Fibroblast of lung (primary cell): ENCODE data around the gene PPP4R2. TPM values are rescaled to one million over a fixed set of nuclear protein-coding genes. Genes with fewer than 3 reads are reported as not detected.

ENCODE experiments used
- DNase-seq, 2 donors: peaks; one replicate each; pipeline versions ENCODE4 v3.0.0 to v3.0.0-alpha.2; 2010; ENCODE audit warnings: low read depth in 2 of 2
- H2AFZ ChIP-seq: 2 replicates; pipeline ENCODE4 v1.5.1; 2012; ENCODE audit warnings: low read length, control low read depth, inconsistent platforms
- H3K27ac ChIP-seq: 2 replicates; pipeline ENCODE4 v1.5.1; 2011; ENCODE audit warnings: low read length, control low read depth; ENCODE audit not compliant: insufficient read depth
- H3K27me3 ChIP-seq: 2 replicates; pipeline ENCODE4 v1.5.1; 2011; ENCODE audit warnings: mild to moderate bottlenecking, low read length; ENCODE audit not compliant: control insufficient read depth, insufficient read depth
- H3K36me3 ChIP-seq: 2 replicates; pipeline ENCODE4 v1.5.1; 2011; ENCODE audit warnings: low read length; ENCODE audit not compliant: control insufficient read depth, insufficient read depth
- H3K4me1 ChIP-seq: 2 replicates; pipeline ENCODE4 v1.5.1; 2011; ENCODE audit warnings: low read length; ENCODE audit not compliant: control insufficient read depth, insufficient read depth; ENCODE audit errors: extremely low read depth
- H3K4me2 ChIP-seq: 2 replicates; pipeline ENCODE4 v1.5.1; 2011; ENCODE audit warnings: low read length, control low read depth; ENCODE audit not compliant: insufficient read depth; ENCODE audit errors: extremely low read depth
- H3K4me3 ChIP-seq, 4 experiments: fragments of 200-600 bp in 1 of 4; sonication (generic) in 1 of 4; replicated peaks in 1 of 4; 2 replicates each; pipeline ENCODE4 v1.5.1; 2011 to 2016; ENCODE audit warnings: low read length in 4 of 4, low read depth in 3 of 4, mild to moderate bottlenecking in 3 of 4, control low read depth in 2 of 4, inconsistent platforms in 1 of 4, mixed read lengths in 1 of 4; ENCODE audit not compliant: insufficient read depth in 1 of 4; ENCODE audit errors: control extremely low read depth in 1 of 4
- H3K79me2 ChIP-seq: 2 replicates; pipeline ENCODE4 v1.5.1; 2012; ENCODE audit warnings: mild to moderate bottlenecking, low read length, inconsistent platforms; ENCODE audit not compliant: control insufficient read depth, insufficient read depth
- H3K9ac ChIP-seq: 2 replicates; pipeline ENCODE4 v1.5.1; 2011; ENCODE audit warnings: mild to moderate bottlenecking, low read length, control low read depth; ENCODE audit not compliant: insufficient read depth
- H3K9me3 ChIP-seq: 2 replicates; pipeline ENCODE4 v1.5.1; 2012; ENCODE audit warnings: low read depth, low read length; ENCODE audit not compliant: control insufficient read depth, insufficient read depth
- H4K20me1 ChIP-seq: 2 replicates; pipeline ENCODE4 v1.5.1; 2011; ENCODE audit warnings: low read length; ENCODE audit not compliant: control insufficient read depth, insufficient read depth; ENCODE audit errors: extremely low read depth
- EZH2 ChIP-seq: IDR thresholded peaks from 2 replicates; pipeline ENCODE4 v1.5.1; 2012; ENCODE audit warnings: low read length, control low read depth, mild to moderate bottlenecking; ENCODE audit errors: missing control alignments
- polyA plus RNA-seq, 2 donors: library from polyadenylated mRNA; depleted of rRNA in 1 of 2; stranded (reverse) in 1 of 2; unstranded in 1 of 2; fragments of >200 nt; gene quantifications; 2 replicates each; pipeline ENCODE4 v1.2.1, GENCODE V29; 2011 to 2012; ENCODE audit warnings: missing spikeins in 1 of 2
- total RNA-seq: library from RNA; depleted of rRNA; stranded (reverse); fragments of >200 nt; gene quantifications from 2 replicates; pipeline ENCODE4 v1.2.1, GENCODE V29; 2014
- TF ChIP-seq, protein P1 (sequence below), 2 donors: IDR thresholded peaks in 1 of 2; conservative IDR thresholded peaks in 1 of 2; 1 replicate in 1 of 2; 2 replicates in 1 of 2; pipeline ENCODE4 v1.5.1; 2011 to 2012; ENCODE audit warnings: low read length in 2 of 2, control low read depth in 1 of 2, inconsistent platforms in 1 of 2, low read depth in 1 of 2, mild to moderate bottlenecking in 1 of 2

PPP4R2 gene
- total and polyA plus RNA-seq, 2 donors (not counting 1 experiment from before 2014, with no cell fraction given), result 35.5 to 65.6 TPM

DNA sequence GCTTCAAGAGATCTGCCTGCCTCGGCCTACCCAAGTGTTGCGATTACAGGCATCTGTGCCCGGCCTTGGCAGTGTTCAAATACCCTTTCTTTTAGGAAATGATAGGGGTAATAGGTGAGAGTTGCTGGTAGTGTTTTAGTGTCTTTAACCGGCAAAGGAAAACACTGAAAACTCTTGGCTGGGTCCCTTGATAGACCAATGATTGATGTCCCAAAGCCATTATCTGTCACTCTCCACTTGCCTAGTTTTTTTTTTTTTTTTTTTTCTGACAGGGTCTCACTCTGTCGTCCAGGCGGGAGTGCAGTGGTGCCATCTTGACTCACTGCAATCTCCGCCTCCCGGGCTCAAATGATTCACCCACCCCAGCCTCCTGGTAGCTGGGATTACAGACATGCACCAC lies 84.5 kb downstream of the PPP4R2 start:
- H3K79me2 ChIP-seq, result no peaks in the 10 kb centered on the region
- H3K27ac ChIP-seq, result no peak overlapping the region
- no peaks in the 10 kb centered on the region for H4K20me1 ChIP-seq
- no peak overlapping the region for H2AFZ ChIP-seq
- no peak overlapping the region for H3K9ac ChIP-seq
- H3K4me3 ChIP-seq, result no peak overlapping the region
- TF ChIP-seq, protein P1, sequence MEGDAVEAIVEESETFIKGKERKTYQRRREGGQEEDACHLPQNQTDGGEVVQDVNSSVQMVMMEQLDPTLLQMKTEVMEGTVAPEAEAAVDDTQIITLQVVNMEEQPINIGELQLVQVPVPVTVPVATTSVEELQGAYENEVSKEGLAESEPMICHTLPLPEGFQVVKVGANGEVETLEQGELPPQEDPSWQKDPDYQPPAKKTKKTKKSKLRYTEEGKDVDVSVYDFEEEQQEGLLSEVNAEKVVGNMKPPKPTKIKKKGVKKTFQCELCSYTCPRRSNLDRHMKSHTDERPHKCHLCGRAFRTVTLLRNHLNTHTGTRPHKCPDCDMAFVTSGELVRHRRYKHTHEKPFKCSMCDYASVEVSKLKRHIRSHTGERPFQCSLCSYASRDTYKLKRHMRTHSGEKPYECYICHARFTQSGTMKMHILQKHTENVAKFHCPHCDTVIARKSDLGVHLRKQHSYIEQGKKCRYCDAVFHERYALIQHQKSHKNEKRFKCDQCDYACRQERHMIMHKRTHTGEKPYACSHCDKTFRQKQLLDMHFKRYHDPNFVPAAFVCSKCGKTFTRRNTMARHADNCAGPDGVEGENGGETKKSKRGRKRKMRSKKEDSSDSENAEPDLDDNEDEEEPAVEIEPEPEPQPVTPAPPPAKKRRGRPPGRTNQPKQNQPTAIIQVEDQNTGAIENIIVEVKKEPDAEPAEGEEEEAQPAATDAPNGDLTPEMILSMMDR (conservative IDR thresholded peaks at IDR 0.05 in 1 of 2, IDR thresholded peaks at IDR 0.05 in 1 of 2; ENCODE audit: low read depth in 1 of 2, low read length in 2 of 2), result no peak
- no peak for TF ChIP-seq EZH2
- DNase-seq, result no peak
- H3K4me1 ChIP-seq, result no peaks in the 10 kb centered on the region
- H3K4me2 ChIP-seq, result no peak overlapping the region
- no peaks in the 10 kb centered on the region for H3K9me3 ChIP-seq
- no peaks in the 10 kb centered on the region for H3K27me3 ChIP-seq
- no peaks in the 10 kb centered on the region for H3K36me3 ChIP-seq

GRCh38 chr3:73084170-73084569 lies 87.6 kb downstream of the PPP4R2 start:
- Histone ChIP-seq H3K27ac (no peak overlapping the region), H3K4me2 (no peak overlapping the region), H3K9me3 (no peaks in the 10 kb centered on the region), H3K9ac (no peak overlapping the region), H3K27me3 (no peaks in the 10 kb centered on the region), H3K4me3 (no peak overlapping the region), H3K4me1 (no peaks in the 10 kb centered on the region), H2AFZ (no peak overlapping the region), H4K20me1 (no peaks in the 10 kb centered on the region), H3K36me3 (no peaks in the 10 kb centered on the region), H3K79me2 (no peaks in the 10 kb centered on the region)
- TF ChIP-seq EZH2, result no peak
- TF ChIP-seq, protein P1 (conservative IDR thresholded peaks at IDR 0.05 in 1 of 2, IDR thresholded peaks at IDR 0.05 in 1 of 2; ENCODE audit: low read depth in 1 of 2, low read length in 2 of 2), result no peak
- no peak for DNase-seq

GRCh38 chr3:73086071-73086494 lies 89.5 kb downstream of the PPP4R2 start:
- H2AFZ ChIP-seq, result no peak overlapping the region
- peak overlapping the region; percentile 72 for H3K4me2 ChIP-seq
- H3K4me3 ChIP-seq, result peak overlapping the region in 1 of 4 experiments; percentile 27

More at GRCh38 chr3:73086071-73086494, 89.5 kb downstream of the PPP4R2 start:
- TF ChIP-seq, protein P1 (conservative IDR thresholded peaks at IDR 0.05 in 1 of 2, IDR thresholded peaks at IDR 0.05 in 1 of 2; ENCODE audit: low read depth in 1 of 2, low read length in 2 of 2), result peak; percentile 68 to 70
- no peak for TF ChIP-seq EZH2
- H3K27me3 ChIP-seq, result no peaks in the 10 kb centered on the region
- H4K20me1 ChIP-seq, result no peaks in the 10 kb centered on the region
- DNase-seq, result peak in 1 of 2 donors; percentile 69
- H3K27ac ChIP-seq, result no peak overlapping the region
- H3K4me1 ChIP-seq, result no peaks in the 10 kb centered on the region
- H3K9ac ChIP-seq, result no peak overlapping the region
- H3K36me3 ChIP-seq, result no peaks in the 10 kb centered on the region
- no peaks in the 10 kb centered on the region for H3K9me3 ChIP-seq
- H3K79me2 ChIP-seq, result no peaks in the 10 kb centered on the region
